OCI-LY1 (cell line): ENCODE measurements around the gene PRKCA.

ENCODE experiments used
- H2AFZ ChIP-seq: fragments of 200-600 bp; sonication (generic), shearing (Covaris generic); 2 replicates; pipeline ENCODE4 v1.6.0; 2014; ENCODE audit warnings: antibody characterized with exemption, mild to moderate bottlenecking, low read length
- H3F3A ChIP-seq: fragments of 200-600 bp; sonication (generic), shearing (Covaris generic); 2 replicates; pipeline ENCODE4 v1.6.0; 2014; ENCODE audit warnings: mild to moderate bottlenecking, antibody characterized with exemption, low read length, moderate library complexity; ENCODE audit not compliant: insufficient read depth
- H3K27ac ChIP-seq: fragments of 200-600 bp; sonication (generic); 2 replicates; pipeline ENCODE4 v1.5.1; 2014; ENCODE audit warnings: low read length, mixed run types, mild to moderate bottlenecking, low read depth; ENCODE audit not compliant: poor library complexity, severe bottlenecking
- H3K27me3 ChIP-seq: fragments of 200-600 bp; sonication (generic); 2 replicates; pipeline ENCODE4 v1.6.0; 2014; ENCODE audit warnings: antibody characterized with exemption, mild to moderate bottlenecking, low read length, moderate library complexity; ENCODE audit not compliant: insufficient read depth
- H3K36me3 ChIP-seq: fragments of 200-600 bp; sonication (generic); 2 replicates; pipeline ENCODE4 v1.6.1; 2014; ENCODE audit warnings: mild to moderate bottlenecking, antibody characterized with exemption, low read length, moderate library complexity, mixed read lengths; ENCODE audit not compliant: insufficient read depth
- H3K4me1 ChIP-seq: fragments of 200-600 bp; sonication (generic); 2 replicates; pipeline ENCODE4 v1.5.1; 2014; ENCODE audit warnings: mild to moderate bottlenecking, low read length, moderate library complexity; ENCODE audit not compliant: insufficient read depth, severe bottlenecking
- H3K4me2 ChIP-seq: fragments of 200-600 bp; sonication (generic), shearing (Covaris generic); 2 replicates; pipeline ENCODE4 v1.6.1; 2014; ENCODE audit warnings: low read length
- H3K4me3 ChIP-seq: fragments of 200-600 bp; sonication (generic); 2 replicates; pipeline ENCODE4 v1.5.1; 2014; ENCODE audit warnings: low read length, low read depth, mild to moderate bottlenecking, mixed read lengths; ENCODE audit not compliant: poor library complexity, severe bottlenecking
- H3K79me2 ChIP-seq: fragments of 200-600 bp; shearing (Covaris generic); 2 replicates; pipeline ENCODE4 v1.6.1; 2016; ENCODE audit warnings: mixed run types, low read length, mixed read lengths; ENCODE audit not compliant: insufficient read depth
- H3K9ac ChIP-seq: fragments of 200-600 bp; sonication (generic), shearing (Covaris generic); 2 replicates; pipeline ENCODE4 v1.6.1; 2014; ENCODE audit warnings: mild to moderate bottlenecking, low read length, mixed read lengths
- H3K9me2 ChIP-seq: fragments of 200-600 bp; sonication (generic), shearing (Covaris generic); 2 replicates; pipeline ENCODE4 v1.6.1; 2014; ENCODE audit warnings: low read depth, mild to moderate bottlenecking, low read length, mixed read lengths
- H3K9me3 ChIP-seq: fragments of 200-600 bp; shearing (Covaris generic); 2 replicates; pipeline ENCODE4 v1.6.1; 2014; ENCODE audit warnings: low read length, mixed read lengths
- H4K20me1 ChIP-seq: fragments of 200-600 bp; sonication (generic), shearing (Covaris generic); 2 replicates; pipeline ENCODE4 v1.6.0; 2016; ENCODE audit warnings: mild to moderate bottlenecking, low read length; ENCODE audit not compliant: insufficient read depth
- EZH2 ChIP-seq: fragments of 200-600 bp; sonication (generic), shearing (Covaris generic); IDR thresholded peaks from 2 replicates; pipeline ENCODE4 v1.8.0; 2017; ENCODE audit warnings: borderline replicate concordance, mixed run types, mild to moderate bottlenecking, antibody characterized with exemption, low read length, moderate library complexity, mixed read lengths
- TF ChIP-seq, protein P1 (sequence below): fragments of 200-600 bp; sonication (generic), shearing (Covaris generic); IDR thresholded peaks from 2 replicates; pipeline ENCODE4 v1.5.1; 2017; ENCODE audit warnings: mild to moderate bottlenecking, antibody characterized with exemption, low read length, moderate library complexity, mixed read lengths

PRKCA gene

DNA sequence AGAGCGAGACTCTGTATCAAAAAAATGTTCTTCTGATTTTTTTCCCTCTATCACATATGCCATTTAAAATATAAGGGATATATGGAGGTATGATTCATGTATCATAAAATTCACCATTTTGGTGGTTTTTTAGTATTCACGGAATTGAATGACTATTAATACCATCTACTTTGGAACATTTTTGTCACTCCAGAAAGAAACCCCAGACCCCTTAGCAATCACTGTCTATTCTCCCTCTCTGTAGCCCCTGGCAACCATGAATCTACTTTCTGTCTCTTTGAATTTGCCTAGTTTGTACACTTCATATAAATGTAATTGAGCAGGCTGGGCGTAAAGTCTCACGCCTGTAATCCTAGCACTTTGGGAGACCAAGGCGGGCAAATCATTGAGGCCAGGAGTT is 75.9 kb downstream of the PRKCA start:
- Histone ChIP-seq H3K27me3 (no peaks in the 10 kb centered on the region), H3K36me3 (no peaks in the 10 kb centered on the region; the same call in 1 of the 2 replicates), H3K9me2 (no peaks in the 10 kb centered on the region), H4K20me1 (no peaks in the 10 kb centered on the region), H3K27ac (no peak overlapping the region), H2AFZ (no peak overlapping the region), H3K79me2 (peaks cover 19% of the 10 kb centered on the region), H3K9ac (no peak overlapping the region), H3F3A (no peaks in the 10 kb centered on the region), H3K4me1 (peaks cover 32% of the 10 kb centered on the region), H3K9me3 (no peaks in the 10 kb centered on the region), H3K4me3 (no peak overlapping the region), H3K4me2 (no peak overlapping the region)
- TF ChIP-seq EZH2, result no peak
- TF ChIP-seq, protein P1, sequence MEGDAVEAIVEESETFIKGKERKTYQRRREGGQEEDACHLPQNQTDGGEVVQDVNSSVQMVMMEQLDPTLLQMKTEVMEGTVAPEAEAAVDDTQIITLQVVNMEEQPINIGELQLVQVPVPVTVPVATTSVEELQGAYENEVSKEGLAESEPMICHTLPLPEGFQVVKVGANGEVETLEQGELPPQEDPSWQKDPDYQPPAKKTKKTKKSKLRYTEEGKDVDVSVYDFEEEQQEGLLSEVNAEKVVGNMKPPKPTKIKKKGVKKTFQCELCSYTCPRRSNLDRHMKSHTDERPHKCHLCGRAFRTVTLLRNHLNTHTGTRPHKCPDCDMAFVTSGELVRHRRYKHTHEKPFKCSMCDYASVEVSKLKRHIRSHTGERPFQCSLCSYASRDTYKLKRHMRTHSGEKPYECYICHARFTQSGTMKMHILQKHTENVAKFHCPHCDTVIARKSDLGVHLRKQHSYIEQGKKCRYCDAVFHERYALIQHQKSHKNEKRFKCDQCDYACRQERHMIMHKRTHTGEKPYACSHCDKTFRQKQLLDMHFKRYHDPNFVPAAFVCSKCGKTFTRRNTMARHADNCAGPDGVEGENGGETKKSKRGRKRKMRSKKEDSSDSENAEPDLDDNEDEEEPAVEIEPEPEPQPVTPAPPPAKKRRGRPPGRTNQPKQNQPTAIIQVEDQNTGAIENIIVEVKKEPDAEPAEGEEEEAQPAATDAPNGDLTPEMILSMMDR, result no peak

DNA sequence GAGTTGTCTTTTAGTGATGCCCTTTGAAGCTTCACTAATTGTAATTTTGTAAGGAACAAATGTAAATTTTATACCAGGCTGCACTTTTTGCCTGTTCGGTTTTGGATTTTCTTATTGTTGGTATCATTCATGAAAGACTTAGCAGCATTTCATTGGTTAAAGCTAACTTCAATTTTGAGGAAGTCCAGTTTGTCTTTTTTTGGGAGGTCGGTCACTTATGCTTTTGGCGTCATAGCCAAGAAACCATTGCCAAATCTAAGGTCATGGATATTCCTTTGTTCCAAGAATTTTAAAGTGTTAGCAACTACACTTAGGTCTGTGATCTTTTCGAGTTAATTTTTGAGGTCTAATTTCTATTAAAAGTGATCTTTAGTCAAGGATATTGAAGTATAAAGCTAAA is 77.1 kb downstream of the PRKCA start:
- peaks cover 19% of the 10 kb centered on the region for H3K79me2 ChIP-seq
- no peak for TF ChIP-seq EZH2
- TF ChIP-seq, protein P1, result no peak

DNA sequence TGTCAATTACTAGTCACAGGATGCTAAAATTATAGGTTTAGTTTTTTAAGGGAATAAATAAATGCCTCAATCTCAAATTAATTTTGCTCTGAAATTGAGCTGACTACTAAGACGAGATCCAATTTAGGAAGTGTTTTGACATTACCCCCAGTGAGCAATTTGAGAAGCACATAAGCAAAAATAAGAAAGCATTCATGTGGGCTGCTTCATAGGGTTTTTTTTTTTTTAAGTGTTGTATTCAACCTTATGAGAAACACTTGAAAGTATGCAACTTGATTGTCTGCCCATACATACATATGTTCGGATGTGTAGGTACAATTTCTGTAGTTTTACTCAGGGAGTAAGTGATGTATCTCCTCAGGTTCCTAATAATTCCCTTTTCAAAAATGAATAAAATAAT is 77.6 kb downstream of the PRKCA start:
- Histone ChIP-seq H3K4me2 (no peak overlapping the region), H3K9ac (no peak overlapping the region), H3F3A (no peaks in the 10 kb centered on the region), H3K27me3 (no peaks in the 10 kb centered on the region), H3K4me1 (peaks cover 15% of the 10 kb centered on the region), H3K79me2 (peaks cover 22% of the 10 kb centered on the region), H3K9me2 (no peaks in the 10 kb centered on the region), H3K9me3 (no peaks in the 10 kb centered on the region), H4K20me1 (no peaks in the 10 kb centered on the region), H3K4me3 (no peak overlapping the region), H3K27ac (no peak overlapping the region), H3K36me3 (no peaks in the 10 kb centered on the region; the same call in 1 of the 2 replicates), H2AFZ (no peak overlapping the region)
- no peak for TF ChIP-seq EZH2
- TF ChIP-seq, protein P1, result no peak

More for the DNA sequence above, 77.1 kb downstream of the PRKCA start:
- H3K4me2 ChIP-seq, result no peak overlapping the region
- H3F3A ChIP-seq, result no peaks in the 10 kb centered on the region
- H2AFZ ChIP-seq, result no peak overlapping the region
- H3K27ac ChIP-seq, result no peak overlapping the region
- H3K4me1 ChIP-seq, result peaks cover 20% of the 10 kb centered on the region
- no peaks in the 10 kb centered on the region for H3K9me3 ChIP-seq
- H3K4me3 ChIP-seq, result no peak overlapping the region
- no peaks in the 10 kb centered on the region; the same call in 1 of the 2 replicates for H3K36me3 ChIP-seq
- H3K9me2 ChIP-seq, result no peaks in the 10 kb centered on the region
- H3K27me3 ChIP-seq, result no peaks in the 10 kb centered on the region
- no peak overlapping the region for H3K9ac ChIP-seq
- H4K20me1 ChIP-seq, result no peaks in the 10 kb centered on the region
